Measurements from ENCODE around the gene ANKRD37.

The ANKRD37 gene

DNA sequence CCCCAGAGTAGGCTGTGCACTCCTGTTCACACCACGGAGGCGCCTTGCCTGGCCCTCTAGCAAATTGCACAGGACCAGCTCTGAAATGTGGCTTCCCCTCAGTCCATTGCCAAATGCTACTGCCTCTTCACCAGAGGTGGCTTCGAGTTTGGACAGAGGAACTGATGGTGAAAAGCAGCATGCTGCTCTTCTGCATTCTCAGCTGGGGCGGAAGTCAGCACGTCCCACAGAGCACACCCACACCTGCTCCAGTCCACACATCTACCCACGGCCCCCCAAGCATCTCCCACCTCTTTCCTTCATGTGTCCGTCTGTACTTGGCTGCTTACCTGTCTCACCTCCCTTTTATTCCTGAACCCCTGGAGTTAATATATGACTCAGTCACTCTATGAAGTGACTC lies 44.4 kb upstream of the ANKRD37 start:
- H3K9me3 ChIP-seq (ENCODE audit: insufficient read depth, low read length, severe bottlenecking) = no peaks in the 10 kb centered on the region
- H2AFZ ChIP-seq (ENCODE audit: low read depth, low read length) = no peak overlapping the region
- no peaks in the 10 kb centered on the region for H3K4me1 ChIP-seq (ENCODE audit: insufficient read depth, low read length)
- H3K36me3 ChIP-seq (ENCODE audit: insufficient read depth, low read length) = no peaks in the 10 kb centered on the region
- peaks cover 8% of the 10 kb centered on the region for H3K27me3 ChIP-seq (ENCODE audit: insufficient read depth, low read length, poor library complexity)
- ATAC-seq (ENCODE audit: insufficient read depth, low read depth) (no peak), DNase-seq (no peak)
- no peak overlapping the region for H3K4me2 ChIP-seq (ENCODE audit: insufficient read depth, low read length)
- no peak overlapping the region for H3K9ac ChIP-seq (ENCODE audit: low read depth, low read length)
- no peak for TF ChIP-seq EZH2 (IDR thresholded peaks at IDR 0.05; ENCODE audit: borderline replicate concordance, low read depth, low read length, severe bottlenecking)
- TF ChIP-seq, protein P1, sequence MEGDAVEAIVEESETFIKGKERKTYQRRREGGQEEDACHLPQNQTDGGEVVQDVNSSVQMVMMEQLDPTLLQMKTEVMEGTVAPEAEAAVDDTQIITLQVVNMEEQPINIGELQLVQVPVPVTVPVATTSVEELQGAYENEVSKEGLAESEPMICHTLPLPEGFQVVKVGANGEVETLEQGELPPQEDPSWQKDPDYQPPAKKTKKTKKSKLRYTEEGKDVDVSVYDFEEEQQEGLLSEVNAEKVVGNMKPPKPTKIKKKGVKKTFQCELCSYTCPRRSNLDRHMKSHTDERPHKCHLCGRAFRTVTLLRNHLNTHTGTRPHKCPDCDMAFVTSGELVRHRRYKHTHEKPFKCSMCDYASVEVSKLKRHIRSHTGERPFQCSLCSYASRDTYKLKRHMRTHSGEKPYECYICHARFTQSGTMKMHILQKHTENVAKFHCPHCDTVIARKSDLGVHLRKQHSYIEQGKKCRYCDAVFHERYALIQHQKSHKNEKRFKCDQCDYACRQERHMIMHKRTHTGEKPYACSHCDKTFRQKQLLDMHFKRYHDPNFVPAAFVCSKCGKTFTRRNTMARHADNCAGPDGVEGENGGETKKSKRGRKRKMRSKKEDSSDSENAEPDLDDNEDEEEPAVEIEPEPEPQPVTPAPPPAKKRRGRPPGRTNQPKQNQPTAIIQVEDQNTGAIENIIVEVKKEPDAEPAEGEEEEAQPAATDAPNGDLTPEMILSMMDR (IDR thresholded peaks at IDR 0.05; ENCODE audit: borderline replicate concordance, extremely low read depth, low read length, poor library complexity, severe bottlenecking) = no peak
- H3K79me2 ChIP-seq (ENCODE audit: insufficient read depth, low read length) = no peaks in the 10 kb centered on the region
- no peak overlapping the region for H3K27ac ChIP-seq (ENCODE audit: low read length)
- no peaks in the 10 kb centered on the region for H4K20me1 ChIP-seq (ENCODE audit: insufficient read depth, low read length)
- H3K4me3 ChIP-seq (ENCODE audit: low read depth in 1 of 2, low read length in 2 of 2) = no peak overlapping the region

DNA sequence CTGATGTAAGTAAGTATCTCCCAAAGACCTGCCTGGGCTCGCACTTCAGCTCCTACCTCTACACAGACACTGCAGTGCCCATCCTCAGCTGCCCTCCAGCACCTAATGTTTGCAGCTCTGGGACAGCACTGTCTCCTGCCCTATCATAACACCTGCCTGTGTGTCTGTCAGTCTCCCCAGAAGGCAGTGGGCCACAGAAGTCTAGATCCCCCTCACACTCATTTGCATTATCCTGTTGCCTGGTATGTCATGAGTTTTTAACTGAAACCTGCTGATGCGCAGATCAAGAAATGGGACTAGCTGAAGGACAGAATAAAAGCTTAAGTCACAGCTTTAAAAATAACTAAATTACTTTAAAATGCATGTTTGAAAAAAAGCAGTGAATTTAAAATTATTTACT lies 43.9 kb upstream of the ANKRD37 start:
- Histone ChIP-seq H2AFZ (ENCODE audit: low read depth, low read length) (no peak overlapping the region), H3K27me3 (ENCODE audit: insufficient read depth, low read length, poor library complexity) (peaks cover 8% of the 10 kb centered on the region), H3K4me2 (ENCODE audit: insufficient read depth, low read length) (no peak overlapping the region), H3K4me1 (ENCODE audit: insufficient read depth, low read length) (no peaks in the 10 kb centered on the region), H3K36me3 (ENCODE audit: insufficient read depth, low read length) (no peaks in the 10 kb centered on the region), H3K9ac (ENCODE audit: low read depth, low read length) (no peak overlapping the region), H3K27ac (ENCODE audit: low read length) (no peak overlapping the region), H3K4me3 (ENCODE audit: low read depth in 1 of 2, low read length in 2 of 2) (no peak overlapping the region), H3K79me2 (ENCODE audit: insufficient read depth, low read length) (no peaks in the 10 kb centered on the region), H4K20me1 (ENCODE audit: insufficient read depth, low read length) (no peaks in the 10 kb centered on the region), H3K9me3 (ENCODE audit: insufficient read depth, low read length, severe bottlenecking) (no peaks in the 10 kb centered on the region)
- DNase-seq = no peak
- TF ChIP-seq, protein P1 (IDR thresholded peaks at IDR 0.05; ENCODE audit: borderline replicate concordance, extremely low read depth, low read length, poor library complexity, severe bottlenecking) = no peak
- TF ChIP-seq EZH2 (IDR thresholded peaks at IDR 0.05; ENCODE audit: borderline replicate concordance, low read depth, low read length, severe bottlenecking) = no peak
- no peak for ATAC-seq (ENCODE audit: insufficient read depth, low read depth)

GRCh38 chr4:185357211-185357610 lies 39.4 kb upstream of the ANKRD37 start:
- no peak overlapping the region for H2AFZ ChIP-seq (ENCODE audit: low read depth, low read length)
- TF ChIP-seq EZH2 (IDR thresholded peaks at IDR 0.05; ENCODE audit: borderline replicate concordance, low read depth, low read length, severe bottlenecking) = no peak
- TF ChIP-seq, protein P1 (IDR thresholded peaks at IDR 0.05; ENCODE audit: borderline replicate concordance, extremely low read depth, low read length, poor library complexity, severe bottlenecking) = no peak
- H4K20me1 ChIP-seq (ENCODE audit: insufficient read depth, low read length) = no peaks in the 10 kb centered on the region
- no peaks in the 10 kb centered on the region for H3K79me2 ChIP-seq (ENCODE audit: insufficient read depth, low read length)
- H3K27ac ChIP-seq (ENCODE audit: low read length) = no peak overlapping the region
- no peak for ATAC-seq (ENCODE audit: insufficient read depth, low read depth)
- DNase-seq = no peak
- no peaks in the 10 kb centered on the region for H3K9me3 ChIP-seq (ENCODE audit: insufficient read depth, low read length, severe bottlenecking)
- no peak overlapping the region for H3K4me3 ChIP-seq (ENCODE audit: low read depth in 1 of 2, low read length in 2 of 2)
- H3K4me1 ChIP-seq (ENCODE audit: insufficient read depth, low read length) = no peaks in the 10 kb centered on the region
- H3K36me3 ChIP-seq (ENCODE audit: insufficient read depth, low read length) = no peaks in the 10 kb centered on the region
- no peak overlapping the region for H3K9ac ChIP-seq (ENCODE audit: low read depth, low read length)
- H3K4me2 ChIP-seq (ENCODE audit: insufficient read depth, low read length) = no peak overlapping the region
- H3K27me3 ChIP-seq (ENCODE audit: insufficient read depth, low read length, poor library complexity) = peaks cover 5% of the 10 kb centered on the region

All from DND-41 (cell line).